H1 (cell line): ENCODE results near the gene TYRO3. TPM values are rescaled to one million over a fixed set of nuclear protein-coding genes. Genes with fewer than 3 reads are reported as not detected.

Experiments used
- CBX5 ChIP-seq: fragments of 300-800, 300-1000 bp; sonication (generic); IDR thresholded peaks from 2 replicates; pipeline ENCODE4 v1.7.1; 2016; ENCODE audit warnings: antibody characterized with exemption, low read length, low read depth
- NANOG ChIP-seq: IDR thresholded peaks from 2 replicates; pipeline ENCODE4 v1.6.1; 2011; ENCODE audit warnings: low read length, low read depth, mild to moderate bottlenecking, inconsistent platforms; ENCODE audit not compliant: insufficient read depth, poor library complexity, severe bottlenecking
- NRF1 ChIP-seq: IDR thresholded peaks from 2 replicates; pipeline ENCODE4 v1.6.1; 2011; ENCODE audit warnings: mild to moderate bottlenecking, low read depth, low read length, improper control_type of control experiment
- RAD21 ChIP-seq, 2 experiments: IDR thresholded peaks in 1 of 2; conservative IDR thresholded peaks in 1 of 2; 2 replicates each; pipeline ENCODE4 v1.6.1; 2011; ENCODE audit warnings: low read depth in 2 of 2, low read length in 2 of 2, improper control_type of control experiment in 1 of 2, inconsistent platforms in 1 of 2, mild to moderate bottlenecking in 1 of 2, moderate library complexity in 1 of 2
- RBBP5 ChIP-seq: IDR thresholded peaks from 2 replicates; pipeline ENCODE4 v1.7.1; 2012; ENCODE audit warnings: low read depth, mild to moderate bottlenecking, inconsistent platforms, low read length, moderate library complexity, borderline replicate concordance
- RNF2 ChIP-seq: fragments of 200-900, 300-1000 bp; sonication (generic); IDR thresholded peaks from 2 replicates; pipeline ENCODE4 v1.7.1; 2016; ENCODE audit warnings: borderline replicate concordance, low read depth, mild to moderate bottlenecking, antibody characterized with exemption, low read length; ENCODE audit not compliant: poor library complexity, severe bottlenecking; ENCODE audit errors: missing control alignments
- SAP30 ChIP-seq: fragments of 300-600 bp; sonication (generic); IDR thresholded peaks from 2 replicates; pipeline ENCODE4 v1.7.1; 2012; ENCODE audit warnings: low read length, moderate library complexity, mild to moderate bottlenecking, inconsistent platforms; ENCODE audit not compliant: insufficient read depth, insufficient replicate concordance
- SP1 ChIP-seq: IDR thresholded peaks from 2 replicates; pipeline ENCODE4 v1.6.1; 2011; ENCODE audit warnings: low read depth, low read length
- SRF ChIP-seq: IDR thresholded peaks from 2 replicates; pipeline ENCODE4 v1.6.1; 2011; ENCODE audit warnings: mild to moderate bottlenecking, low read depth, low read length, moderate library complexity
- polyA plus RNA-seq, 7 experiments: library from polyadenylated mRNA; depleted of rRNA in 3 of 7; stranded (reverse) in 5 of 7; unstranded in 2 of 7; fragments of >200 nt in 5 of 7; fragments of 200-250 nt in 2 of 7; gene quantifications; 1 replicate in 5 of 7; 2 replicates in 1 of 7; 4 replicates in 1 of 7; pipeline versions ENCODE4 v1.2.1 to v1.2.3, GENCODE V29; 2011 to 2013; ENCODE audit warnings: missing spikeins in 2 of 7, mixed read lengths in 2 of 7
- total RNA-seq: library from RNA; stranded (reverse); fragmentation: NEBNext Ultra II Directional; extraction: Animal tissue kit (Norgen Biotek cat#: 25700); gene quantifications from 2 replicates; pipeline ENCODE4 v1.2.1, GENCODE V29; 2021

The TYRO3 gene
- total and polyA plus RNA-seq, 2 of the 8 experiments (the other 6 are each of a cell fraction or from before 2014, with no cell fraction given), result 82.7 to 98.8 TPM

GRCh38 chr15:41622901-41623300 is 63.9 kb downstream of the TYRO3 start (continued):
- TF ChIP-seq NRF1 (no peak), RNF2 (no peak), SAP30 (no peak), NANOG (no peak), RAD21 (IDR thresholded peaks at IDR 0.05 in 1 of 2, conservative IDR thresholded peaks at IDR 0.05 in 1 of 2; ENCODE audit: low read depth in 2 of 2, low read length in 2 of 2) (no peak), SRF (no peak), CBX5 (no peak), RBBP5 (no peak), SP1 (no peak)
